ENCODE data around the gene GTF2H2C_2.
"Not testable (repeated sequence)": the region's sequence is repeated elsewhere in the genome, so short reads cannot be mapped to it uniquely, and the experiment has no call there.

The GTF2H2C_2 gene

GRCh38 chr5:70415117-70415516 is at the start of gene GTF2H2C_2:
Gene GTF2H2C_2, plus strand, starts transcription at chr5:70415368.
- intact Hi-C loops (cut with micrococcal nuclease), result not testable (repeated sequence)

GRCh38 chr5:70400984-70401686 is 14.0 kb upstream of the GTF2H2C_2 start:
- intact Hi-C loops (cut with micrococcal nuclease), result not testable (repeated sequence)

- intact Hi-C loops (cut with micrococcal nuclease), result not testable (repeated sequence)
Measured at GRCh38 chr5:70421322-70421721, 6.2 kb downstream of the GTF2H2C_2 start.

GRCh38 chr5:70423215-70423614 is 8.0 kb downstream of the GTF2H2C_2 start:
- intact Hi-C loops (cut with micrococcal nuclease), result not testable (repeated sequence)

- intact Hi-C loops (cut with micrococcal nuclease), result not testable (repeated sequence)
Measured at GRCh38 chr5:70438518-70438917, 23.4 kb downstream of the GTF2H2C_2 start.

GRCh38 chr5:70449565-70449964 is 34.4 kb downstream of the GTF2H2C_2 start:
- intact Hi-C loops (cut with micrococcal nuclease), result not testable (repeated sequence)

GRCh38 chr5:70451249-70451984 is 36.2 kb downstream of the GTF2H2C_2 start:
- intact Hi-C loops (cut with micrococcal nuclease), result not testable (repeated sequence)

GRCh38 chr5:70457093-70457492 is 41.9 kb downstream of the GTF2H2C_2 start:
- intact Hi-C loops (cut with micrococcal nuclease), result not testable (repeated sequence)

- intact Hi-C loops (cut with micrococcal nuclease), result not testable (repeated sequence)
Measured at GRCh38 chr5:70459188-70459587, 44.0 kb downstream of the GTF2H2C_2 start.

- intact Hi-C loops (cut with micrococcal nuclease), result not testable (repeated sequence)
Measured at GRCh38 chr5:70461984-70462383, 46.8 kb downstream of the GTF2H2C_2 start.

GRCh38 chr5:70464019-70464637 is 49.0 kb downstream of the GTF2H2C_2 start:
- intact Hi-C loops (cut with micrococcal nuclease), result not testable (repeated sequence)

GRCh38 chr5:70469926-70470509 is 54.9 kb downstream of the GTF2H2C_2 start:
- intact Hi-C loops (cut with micrococcal nuclease), result not testable (repeated sequence)
